B cell (primary cell): ENCODE measurements around the gene COQ4. TPM values are rescaled to one million over a fixed set of nuclear protein-coding genes. Genes with fewer than 3 reads are reported as not detected.

ENCODE experiments used
- ATAC-seq: fragments of 200-7000 bp; cut with Tn5 transposase; one replicate; pipeline ENCODE4 v1.10.0; 2021; ENCODE audit warnings: low read depth, mild to moderate bottlenecking, moderate number of reproducible peaks, moderate library complexity
- CTCF ChIA-PET: fragments of 350-600 bp; sonication (Branson Sonifier 250); formaldehyde crosslinking; loops from one replicate; lab custom pipeline; 2021; ENCODE audit warnings: antibody characterized with exemption, inconsistent platforms; lab: Charles Lee
- POLR2A ChIA-PET: fragments of 350-600 bp; sonication (Branson Sonifier 250); formaldehyde crosslinking; loops from one replicate; lab custom pipeline; 2021; ENCODE audit warnings: antibody characterized with exemption; lab: Charles Lee
- DNase-seq: peaks from one replicate; pipeline ENCODE4 v3.0.0; 2013
- H2AFZ ChIP-seq: 2 replicates; pipeline ENCODE4 v1.6.1; 2012; ENCODE audit warnings: mild to moderate bottlenecking, low read depth, low read length; ENCODE audit not compliant: insufficient read depth, poor library complexity, severe bottlenecking
- H3K27ac ChIP-seq, 2 donors: 1 replicate in 1 of 2; 2 replicates in 1 of 2; pipeline ENCODE4 v1.5.1; 2012 to 2013; ENCODE audit warnings: low read length in 2 of 2, mild to moderate bottlenecking in 2 of 2, moderate library complexity in 1 of 2
- H3K27me3 ChIP-seq, 4 experiments: fragments of 200-600 bp in 1 of 4; sonication (generic) in 1 of 4; replicated peaks in 1 of 4; 1 replicate in 2 of 4; 2 replicates in 2 of 4; pipeline versions ENCODE4 v1.6.1 to v1.7.0; 2013 to 2016; ENCODE audit warnings: low read length in 3 of 4, mild to moderate bottlenecking in 2 of 4, mixed read lengths in 1 of 4, moderate library complexity in 1 of 4; ENCODE audit not compliant: insufficient read depth in 4 of 4, control insufficient read depth in 3 of 4; ENCODE audit errors: control extremely low read depth in 1 of 4
- H3K36me3 ChIP-seq, 2 experiments: replicated peaks in 1 of 2; 1 replicate in 1 of 2; 2 replicates in 1 of 2; pipeline versions ENCODE4 v1.6.1 to v1.7.1; 2013; ENCODE audit warnings: low read length in 1 of 2; ENCODE audit not compliant: insufficient read depth in 2 of 2, control insufficient read depth in 1 of 2; ENCODE audit errors: control extremely low read depth in 1 of 2, extremely low read depth in 1 of 2
- H3K4me1 ChIP-seq, 2 donors: fragments of 200-600 bp in 1 of 2; sonication (generic) in 1 of 2; 1 replicate in 1 of 2; 2 replicates in 1 of 2; pipeline versions ENCODE4 v1.5.1 to v1.6.1; 2013 to 2017; ENCODE audit warnings: low read length in 2 of 2; ENCODE audit not compliant: control insufficient read depth in 2 of 2, insufficient read depth in 2 of 2
- H3K4me2 ChIP-seq: replicated peaks from 2 replicates; pipeline ENCODE3; 2012; ENCODE audit warnings: mild to moderate bottlenecking, low read depth, low read length; ENCODE audit not compliant: poor library complexity, severe bottlenecking
- H3K4me3 ChIP-seq, 5 experiments: fragments of 200-600 bp in 1 of 5; sonication (generic) in 1 of 5; 1 replicate in 3 of 5; 2 replicates in 2 of 5; pipeline versions ENCODE4 v1.5.1 to v1.7.0; 2011 to 2016; ENCODE audit warnings: low read length in 4 of 5, mild to moderate bottlenecking in 4 of 5, low read depth in 2 of 5, control low read depth in 1 of 5, moderate library complexity in 1 of 5; ENCODE audit not compliant: insufficient read depth in 1 of 5; ENCODE audit errors: control extremely low read depth in 1 of 5, extremely low read depth in 1 of 5
- H3K79me2 ChIP-seq: fragments of 200-600 bp; sonication (generic); one replicate; pipeline ENCODE4 v1.6.0; 2016; ENCODE audit warnings: low read length; ENCODE audit not compliant: control insufficient read depth, insufficient read depth
- H3K9ac ChIP-seq: fragments of 200-600 bp; sonication (generic); 2 replicates; pipeline ENCODE4 v1.6.1; 2017; ENCODE audit warnings: mild to moderate bottlenecking, low read length, moderate library complexity
- H3K9me3 ChIP-seq, 3 donors: one replicate each; pipeline versions ENCODE4 v1.6.1 to v1.7.1; 2013; ENCODE audit warnings: low read length in 2 of 3; ENCODE audit not compliant: control insufficient read depth in 2 of 3, insufficient read depth in 1 of 3; ENCODE audit errors: control extremely low read depth in 1 of 3
- H4K20me1 ChIP-seq: 2 replicates; pipeline ENCODE4 v1.6.0; 2012; ENCODE audit warnings: mild to moderate bottlenecking, low read length; ENCODE audit not compliant: insufficient read depth, control insufficient read depth, poor library complexity, severe bottlenecking
- H3K27ac Mint-ChIP-seq: one replicate; pipeline ENCODE4 v1.8.0; 2021; ENCODE audit warnings: mixed read lengths
- H3K27me3 Mint-ChIP-seq: one replicate; pipeline ENCODE4 v1.8.0; 2021; ENCODE audit warnings: mixed read lengths
- H3K4me1 Mint-ChIP-seq: one replicate; pipeline ENCODE4 v1.8.0; 2021; ENCODE audit warnings: mixed read lengths
- H3K4me3 Mint-ChIP-seq: one replicate; pipeline ENCODE4 v1.8.0; 2021; ENCODE audit warnings: mixed read lengths
- H3K9me3 Mint-ChIP-seq: one replicate; pipeline ENCODE4 v1.8.0; 2022; ENCODE audit warnings: mixed read lengths; ENCODE audit not compliant: insufficient read depth
- CTCF ChIP-seq: fragments of 200-600 bp; IDR thresholded peaks from one replicate; pipeline ENCODE4 v1.8.0; 2022; ENCODE audit warnings: antibody characterized with exemption, mild to moderate bottlenecking
- EZH2 ChIP-seq: IDR thresholded peaks from 2 replicates; pipeline ENCODE4 v1.6.1; 2012; ENCODE audit warnings: borderline replicate concordance, low read depth, mild to moderate bottlenecking, moderate library complexity, low read length; ENCODE audit not compliant: insufficient read depth, poor library complexity, severe bottlenecking
- WGBS: methylation state at CpG from one replicate; pipeline ENCODE4 v1.1.5; 2013; ENCODE audit warnings: missing lambda C conversion rate; ENCODE audit not compliant: insufficient coverage; 5-methylcytosine and 5-hydroxymethylcytosine counted together
- intact Hi-C: fragments of 100-400 bp; cut with micrococcal nuclease; formaldehyde crosslinking; loops from one replicate; pipeline ENCODE4 v1.10.0; 2022
- polyA plus RNA-seq: library from polyadenylated mRNA; depleted of rRNA; stranded (reverse); fragments of >200 nt; gene quantifications from 2 replicates; pipeline ENCODE4 v1.2.3, GENCODE V29; 2012
- total RNA-seq, 2 donors: library from RNA; stranded (reverse); fragments of 120-200 nt in 1 of 2; gene quantifications; 1 replicate in 1 of 2; 2 replicates in 1 of 2; pipeline versions ENCODE4 v1.2.3 to v1.2.4, GENCODE V29; 2013 to 2022

The COQ4 gene
- total and polyA plus RNA-seq, 2 donors (not counting 1 experiment from before 2014, with no cell fraction given) = 54.9 to 62.8 TPM

GRCh38 chr9:128325629-128326028 lies 3.0 kb downstream of the COQ4 start:
- Histone ChIP-seq H3K4me3 (no peak overlapping the region), H3K4me1 (peaks cover 17 to 22% of the 10 kb centered on the region in 2 donors), H3K79me2 (peaks cover 56% of the 10 kb centered on the region), H3K4me2 (no peak overlapping the region), H2AFZ (no peak overlapping the region), H3K27ac (no peak overlapping the region), H4K20me1 (peaks cover 5% of the 10 kb centered on the region), H3K9ac (no peak overlapping the region), H3K9me3 (no peaks in the 10 kb centered on the region), H3K36me3 (peaks cover 2 to 23% of the 10 kb centered on the region in 2 experiments), H3K27me3 (no peaks in the 10 kb centered on the region)
- ATAC-seq (no peak), DNase-seq (no peak)
- no peak for TF ChIP-seq CTCF
- TF ChIP-seq EZH2 = no peak
- WGBS = 91% methylated on average over 13 of the region's 13 CpGs
- Mint-ChIP-seq H3K9me3 (no peaks in the 10 kb centered on the region), H3K27ac (no peak overlapping the region), H3K4me1 (peaks cover 31% of the 10 kb centered on the region), H3K27me3 (no peaks in the 10 kb centered on the region), H3K4me3 (no peak overlapping the region)
- CTCF ChIA-PET = interaction anchor here (1.2 to 1.3 kb wide), 2 partner anchors 9 to 15 kb away, joined by 3 read pairs; no protein-coding TSS in a partner anchor
- intact Hi-C loops = no loop called here
- POLR2A ChIA-PET = no interaction called here

GRCh38 chr9:128333451-128333869 lies 10.8 kb downstream of the COQ4 start:
- no peak overlapping the region for H3K4me3 Mint-ChIP-seq
- no peak for DNase-seq
- TF ChIP-seq EZH2 = no peak
- TF ChIP-seq CTCF = no peak
- no peaks in the 10 kb centered on the region for H3K27me3 ChIP-seq
- H3K36me3 ChIP-seq = peaks cover 1 to 11% of the 10 kb centered on the region in 2 experiments
- H3K79me2 ChIP-seq = peaks cover 10% of the 10 kb centered on the region
- H3K4me2 ChIP-seq = no peak overlapping the region
- WGBS = 90% methylated on average over 11 of the region's 11 CpGs
- H3K27ac Mint-ChIP-seq = no peak overlapping the region
- CTCF ChIA-PET = no interaction called here
- no peak for ATAC-seq
- POLR2A ChIA-PET = no interaction called here
- intact Hi-C loops = no loop called here
- H2AFZ ChIP-seq = no peak overlapping the region
- no peak overlapping the region for H3K27ac ChIP-seq
- no peaks in the 10 kb centered on the region for H3K4me1 Mint-ChIP-seq
- H3K9me3 Mint-ChIP-seq = no peaks in the 10 kb centered on the region
- no peaks in the 10 kb centered on the region for H3K4me1 ChIP-seq
- no peak overlapping the region for H3K4me3 ChIP-seq
- no peaks in the 10 kb centered on the region for H3K9me3 ChIP-seq
- H4K20me1 ChIP-seq = no peaks in the 10 kb centered on the region
- H3K27me3 Mint-ChIP-seq = no peaks in the 10 kb centered on the region
- no peak overlapping the region for H3K9ac ChIP-seq
